Measurements from ENCODE around the gene ZDHHC14.
"Not testable (repeated sequence)": the region's sequence is repeated elsewhere in the genome, so short reads cannot be mapped to it uniquely, and the experiment has no call there.

Gene ZDHHC14

GRCh38 chr6:157688960-157689599, 308.1 kb downstream of the ZDHHC14 start:
- TF ChIP-seq, protein P1, sequence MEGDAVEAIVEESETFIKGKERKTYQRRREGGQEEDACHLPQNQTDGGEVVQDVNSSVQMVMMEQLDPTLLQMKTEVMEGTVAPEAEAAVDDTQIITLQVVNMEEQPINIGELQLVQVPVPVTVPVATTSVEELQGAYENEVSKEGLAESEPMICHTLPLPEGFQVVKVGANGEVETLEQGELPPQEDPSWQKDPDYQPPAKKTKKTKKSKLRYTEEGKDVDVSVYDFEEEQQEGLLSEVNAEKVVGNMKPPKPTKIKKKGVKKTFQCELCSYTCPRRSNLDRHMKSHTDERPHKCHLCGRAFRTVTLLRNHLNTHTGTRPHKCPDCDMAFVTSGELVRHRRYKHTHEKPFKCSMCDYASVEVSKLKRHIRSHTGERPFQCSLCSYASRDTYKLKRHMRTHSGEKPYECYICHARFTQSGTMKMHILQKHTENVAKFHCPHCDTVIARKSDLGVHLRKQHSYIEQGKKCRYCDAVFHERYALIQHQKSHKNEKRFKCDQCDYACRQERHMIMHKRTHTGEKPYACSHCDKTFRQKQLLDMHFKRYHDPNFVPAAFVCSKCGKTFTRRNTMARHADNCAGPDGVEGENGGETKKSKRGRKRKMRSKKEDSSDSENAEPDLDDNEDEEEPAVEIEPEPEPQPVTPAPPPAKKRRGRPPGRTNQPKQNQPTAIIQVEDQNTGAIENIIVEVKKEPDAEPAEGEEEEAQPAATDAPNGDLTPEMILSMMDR (IDR thresholded peaks at IDR 0.05; ENCODE audit: poor library complexity, severe bottlenecking): no peak
- Histone ChIP-seq H3K4me1 (ENCODE audit: insufficient read depth, poor library complexity, severe bottlenecking) (no peaks in the 10 kb centered on the region), H3K9me3 (ENCODE audit: severe bottlenecking) (no peaks in the 10 kb centered on the region), H3K36me3 (ENCODE audit: low read depth) (no peaks in the 10 kb centered on the region), H3K27me3 (ENCODE audit: insufficient read depth, poor library complexity, severe bottlenecking) (no peaks in the 10 kb centered on the region), H3K4me3 (ENCODE audit: severe bottlenecking) (no peak overlapping the region), H3K27ac (ENCODE audit: poor library complexity, severe bottlenecking) (no peak overlapping the region)
- DNase-seq (ENCODE audit: low spot score): no peak
- peak; percentile 64 for ATAC-seq (ENCODE audit: low read depth)

- no peaks in the 10 kb centered on the region for H3K27me3 ChIP-seq (ENCODE audit: insufficient read depth, poor library complexity, severe bottlenecking)
- H3K4me1 ChIP-seq (ENCODE audit: insufficient read depth, poor library complexity, severe bottlenecking): no peaks in the 10 kb centered on the region
- TF ChIP-seq, protein P1 (IDR thresholded peaks at IDR 0.05; ENCODE audit: poor library complexity, severe bottlenecking): no peak
- no peak overlapping the region for H3K4me3 ChIP-seq (ENCODE audit: severe bottlenecking)
- no peak for ATAC-seq (ENCODE audit: low read depth)
- no peaks in the 10 kb centered on the region for H3K9me3 ChIP-seq (ENCODE audit: severe bottlenecking)
- no peak overlapping the region for H3K27ac ChIP-seq (ENCODE audit: poor library complexity, severe bottlenecking)
- H3K36me3 ChIP-seq (ENCODE audit: low read depth): no peaks in the 10 kb centered on the region
- DNase-seq (ENCODE audit: low spot score): no peak
Measured at GRCh38 chr6:157689875-157690274, 308.9 kb downstream of the ZDHHC14 start.

DNA sequence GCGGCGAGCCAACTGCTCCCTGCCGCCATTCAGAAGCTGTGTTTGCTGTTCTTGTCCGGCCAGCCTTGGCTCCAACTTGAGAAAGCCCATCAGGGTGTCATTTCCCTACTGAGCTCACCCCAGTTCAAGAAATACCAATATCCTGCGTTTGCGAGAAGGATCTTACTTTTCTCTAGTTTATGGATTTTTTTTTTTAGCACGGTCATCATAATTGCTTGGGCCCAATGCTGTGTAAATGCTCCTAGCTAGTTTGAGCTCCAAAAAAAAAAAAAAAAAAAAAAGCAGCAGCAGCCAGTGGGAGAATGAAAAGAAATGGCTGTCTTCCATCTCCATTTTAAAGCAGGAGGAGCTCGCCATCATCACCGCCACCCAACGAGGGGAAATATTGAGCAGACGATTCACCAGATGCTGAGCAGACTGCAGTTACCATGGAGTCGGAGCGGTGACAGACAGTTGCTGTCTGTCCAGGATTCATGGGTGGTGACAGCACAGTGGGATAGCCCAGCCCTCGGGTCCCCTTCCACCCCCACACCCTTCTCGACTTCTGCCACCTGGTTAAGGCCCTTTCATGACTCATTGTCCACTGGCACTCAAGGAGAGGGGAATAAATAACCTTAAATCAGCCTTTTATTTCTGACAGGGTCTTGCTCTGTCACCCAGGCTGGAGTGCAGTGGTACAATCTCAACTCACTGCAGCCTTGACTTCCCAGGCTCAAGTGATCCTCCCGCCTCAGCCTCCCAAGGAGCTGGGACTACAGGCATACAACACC, 309.6 kb downstream of the ZDHHC14 start:
- H3K9me3 ChIP-seq (ENCODE audit: severe bottlenecking): no peaks in the 10 kb centered on the region
- no peaks in the 10 kb centered on the region for H3K27me3 ChIP-seq (ENCODE audit: insufficient read depth, poor library complexity, severe bottlenecking)
- no peaks in the 10 kb centered on the region for H3K4me1 ChIP-seq (ENCODE audit: insufficient read depth, poor library complexity, severe bottlenecking)
- H3K27ac ChIP-seq (ENCODE audit: poor library complexity, severe bottlenecking): no peak overlapping the region
- DNase-seq (ENCODE audit: low spot score): no peak
- no peak overlapping the region for H3K4me3 ChIP-seq (ENCODE audit: severe bottlenecking)
- no peak for ATAC-seq (ENCODE audit: low read depth)
- TF ChIP-seq, protein P1 (IDR thresholded peaks at IDR 0.05; ENCODE audit: poor library complexity, severe bottlenecking): no peak
- no peaks in the 10 kb centered on the region for H3K36me3 ChIP-seq (ENCODE audit: low read depth)

DNA sequence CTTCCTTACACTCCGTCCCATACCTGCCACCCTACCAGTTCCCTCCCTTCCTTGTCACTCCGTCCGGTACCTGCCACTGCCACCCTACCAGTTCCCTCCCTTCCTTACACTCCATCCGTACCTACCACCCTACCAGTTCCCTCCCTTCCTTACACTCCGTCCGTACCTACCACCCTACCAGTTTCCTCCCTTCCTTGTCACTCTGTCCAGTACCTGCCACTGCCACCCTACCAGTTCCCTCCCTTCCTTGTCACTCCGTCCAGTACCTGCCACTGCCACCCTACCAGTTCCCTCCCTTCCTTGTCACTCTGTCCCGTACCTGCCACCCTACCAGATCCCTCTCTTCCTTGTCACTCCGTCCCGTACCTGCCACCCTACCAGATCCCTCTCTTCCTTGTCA, 310.6 kb downstream of the ZDHHC14 start:
- not testable (repeated sequence) for H3K4me1 ChIP-seq (ENCODE audit: insufficient read depth, poor library complexity, severe bottlenecking); H3K27me3 ChIP-seq (ENCODE audit: insufficient read depth, poor library complexity, severe bottlenecking); H3K9me3 ChIP-seq (ENCODE audit: severe bottlenecking); H3K4me3 ChIP-seq (ENCODE audit: severe bottlenecking); ATAC-seq (ENCODE audit: low read depth); H3K36me3 ChIP-seq (ENCODE audit: low read depth); DNase-seq (ENCODE audit: low spot score); H3K27ac ChIP-seq (ENCODE audit: poor library complexity, severe bottlenecking)

DNA sequence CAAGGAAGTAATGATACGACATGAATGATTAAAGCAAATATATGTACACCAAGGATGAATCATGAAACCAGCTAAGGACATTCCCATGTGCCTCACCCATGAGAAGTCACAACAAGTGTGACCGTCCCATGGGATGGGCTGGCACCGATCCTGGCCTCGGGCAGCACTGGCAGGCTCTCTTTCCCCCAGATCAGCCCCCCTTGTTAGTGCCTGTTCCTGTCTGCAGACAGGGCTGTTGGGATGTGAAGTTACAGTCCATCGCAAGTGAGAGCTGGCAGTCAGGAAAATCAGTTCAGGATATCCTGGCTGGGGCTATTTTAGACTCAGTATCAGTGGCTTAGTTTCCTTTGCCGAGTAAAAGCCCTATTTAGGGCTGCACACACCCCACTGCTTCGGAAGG, 312.9 kb downstream of the ZDHHC14 start:
- Histone ChIP-seq H3K27me3 (ENCODE audit: insufficient read depth, poor library complexity, severe bottlenecking) (no peaks in the 10 kb centered on the region), H3K27ac (ENCODE audit: poor library complexity, severe bottlenecking) (no peak overlapping the region), H3K4me1 (ENCODE audit: insufficient read depth, poor library complexity, severe bottlenecking) (no peaks in the 10 kb centered on the region), H3K36me3 (ENCODE audit: low read depth) (no peaks in the 10 kb centered on the region), H3K9me3 (ENCODE audit: severe bottlenecking) (no peaks in the 10 kb centered on the region), H3K4me3 (ENCODE audit: severe bottlenecking) (no peak overlapping the region)
- TF ChIP-seq, protein P1 (IDR thresholded peaks at IDR 0.05; ENCODE audit: poor library complexity, severe bottlenecking): no peak
- ATAC-seq (ENCODE audit: low read depth) (no peak), DNase-seq (ENCODE audit: low spot score) (no peak)
